Trophoblast cell (in vitro differentiated cells and primary cell): ENCODE data around the gene PRKAG1.

Experiments used
- DNase-seq, 2 donors: peaks; one replicate each; pipeline ENCODE4 v3.0.0-alpha.2; 2016
- H2AFZ ChIP-seq: 2 replicates; pipeline ENCODE4 v1.6.1; 2013; ENCODE audit warnings: low read length, moderate library complexity, mild to moderate bottlenecking; ENCODE audit not compliant: insufficient read depth, poor library complexity
- H2AK5ac ChIP-seq: 2 replicates; pipeline ENCODE4 v1.6.1; 2013; ENCODE audit warnings: mild to moderate bottlenecking, low read length
- H2BK120ac ChIP-seq: 2 replicates; pipeline ENCODE4 v1.6.1; 2013; ENCODE audit warnings: low read length, mild to moderate bottlenecking, moderate library complexity; ENCODE audit not compliant: insufficient read depth, poor library complexity
- H2BK12ac ChIP-seq: 2 replicates; pipeline ENCODE4 v1.6.1; 2013; ENCODE audit warnings: mild to moderate bottlenecking, low read length, moderate library complexity
- H2BK5ac ChIP-seq: 2 replicates; pipeline ENCODE4 v1.6.1; 2013; ENCODE audit warnings: low read length, low read depth, moderate library complexity, mild to moderate bottlenecking; ENCODE audit not compliant: poor library complexity
- H3K14ac ChIP-seq: 2 replicates; pipeline ENCODE4 v1.6.1; 2013; ENCODE audit warnings: mild to moderate bottlenecking, low read length
- H3K18ac ChIP-seq: 2 replicates; pipeline ENCODE4 v1.6.1; 2013; ENCODE audit warnings: mild to moderate bottlenecking, low read length
- H3K23ac ChIP-seq: 2 replicates; pipeline ENCODE4 v1.6.1; 2013; ENCODE audit warnings: low read length
- H3K27ac ChIP-seq: 2 replicates; pipeline ENCODE4 v1.5.1; 2013; ENCODE audit warnings: low read depth, mild to moderate bottlenecking, inconsistent platforms, low read length, moderate library complexity
- H3K27me3 ChIP-seq: 2 replicates; pipeline ENCODE4 v1.6.1; 2013; ENCODE audit warnings: inconsistent platforms, mild to moderate bottlenecking, low read length, moderate library complexity; ENCODE audit not compliant: insufficient read depth
- H3K36me3 ChIP-seq, 2 experiments: 1 replicate in 1 of 2; 2 replicates in 1 of 2; pipeline ENCODE4 v1.6.1; 2013; ENCODE audit warnings: low read length in 2 of 2, mild to moderate bottlenecking in 2 of 2, moderate library complexity in 1 of 2; ENCODE audit not compliant: insufficient read depth in 2 of 2, control insufficient read depth in 1 of 2
- H3K4ac ChIP-seq: 2 replicates; pipeline ENCODE4 v1.6.1; 2013; ENCODE audit warnings: low read depth, mild to moderate bottlenecking, low read length, moderate library complexity
- H3K4me1 ChIP-seq, 2 experiments: 1 replicate in 1 of 2; 2 replicates in 1 of 2; pipeline ENCODE4 v1.6.1; 2013; ENCODE audit warnings: low read length in 2 of 2, mild to moderate bottlenecking in 2 of 2, moderate library complexity in 1 of 2; ENCODE audit not compliant: insufficient read depth in 2 of 2, control insufficient read depth in 1 of 2
- H3K4me2 ChIP-seq: 2 replicates; pipeline ENCODE4 v1.6.1; 2013; ENCODE audit warnings: inconsistent platforms, mild to moderate bottlenecking, low read length, moderate library complexity
- H3K4me3 ChIP-seq: 2 replicates; pipeline ENCODE4 v1.5.1; 2013; ENCODE audit warnings: mild to moderate bottlenecking, low read depth, low read length, inconsistent platforms
- H3K79me1 ChIP-seq: one replicate; pipeline ENCODE4 v1.6.1; 2013; ENCODE audit warnings: low read length
- H3K79me2 ChIP-seq: 2 replicates; pipeline ENCODE4 v1.6.1; 2013; ENCODE audit warnings: low read length, mild to moderate bottlenecking; ENCODE audit not compliant: control insufficient read depth, insufficient read depth, poor library complexity
- H3K9ac ChIP-seq: 2 replicates; pipeline ENCODE4 v1.6.1; 2013; ENCODE audit warnings: mild to moderate bottlenecking, low read length
- H3K9me3 ChIP-seq: 2 replicates; pipeline ENCODE4 v1.6.1; 2013; ENCODE audit warnings: low read depth, mild to moderate bottlenecking, control low read depth, inconsistent platforms, low read length; ENCODE audit not compliant: insufficient read depth
- H4K12ac ChIP-seq: 2 replicates; pipeline ENCODE4 v1.6.1; 2013; ENCODE audit warnings: low read depth, mild to moderate bottlenecking, low read length, moderate library complexity
- H4K8ac ChIP-seq: 2 replicates; pipeline ENCODE4 v1.6.1; 2013; ENCODE audit warnings: low read depth, mild to moderate bottlenecking, low read length, moderate library complexity
- H4K91ac ChIP-seq: one replicate; pipeline ENCODE4 v1.6.1; 2013; ENCODE audit warnings: low read depth, mild to moderate bottlenecking, low read length, moderate library complexity
- WGBS: extraction: QIAGEN DNeasy Blood & Tissue Kit; methylation state at CpG from one replicate; pipeline ENCODE4 v1.1.7; 2013; ENCODE audit warnings: missing lambda C conversion rate; ENCODE audit not compliant: insufficient read length, insufficient coverage; ENCODE audit errors: extremely low coverage; 5-methylcytosine and 5-hydroxymethylcytosine counted together

The PRKAG1 gene

DNA sequence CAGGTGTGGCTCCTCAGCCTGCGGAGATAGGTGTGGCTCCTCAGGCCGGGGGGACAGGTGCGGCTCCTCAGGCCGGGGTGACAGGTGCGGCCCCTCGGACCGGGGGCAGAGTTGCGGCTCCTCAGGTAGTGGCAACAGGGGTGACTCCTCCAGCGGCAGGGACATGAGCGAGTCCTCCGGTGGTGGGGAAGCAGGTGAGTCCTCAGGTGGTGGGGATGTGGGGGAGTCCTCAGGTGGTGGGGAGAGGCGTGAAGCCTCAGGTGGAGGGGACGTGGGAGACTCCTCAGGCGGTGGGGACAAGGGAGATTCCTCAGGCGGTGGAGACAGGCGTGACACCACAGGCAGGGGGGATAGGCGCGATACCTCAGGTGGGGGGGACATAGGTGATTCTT, 32.8 kb upstream of the PRKAG1 start:
- Histone ChIP-seq H3K9ac (no peak overlapping the region), H3K27ac (no peak overlapping the region), H2AK5ac (no peak overlapping the region), H2AFZ (no peak overlapping the region), H3K23ac (no peak overlapping the region), H3K18ac (peak overlapping the region; percentile 18), H3K79me2 (peaks cover 2% of the 10 kb centered on the region), H3K79me1 (no peaks in the 10 kb centered on the region), H2BK12ac (no peak overlapping the region), H4K8ac (no peak overlapping the region), H4K91ac (no peak overlapping the region), H2BK5ac (no peak overlapping the region), H3K27me3 (no peaks in the 10 kb centered on the region), H3K14ac (no peak overlapping the region), H3K4me2 (no peak overlapping the region), H3K36me3 (peaks cover 72 to 90% of the 10 kb centered on the region in 2 experiments), H3K4ac (no peak overlapping the region), H2BK120ac (no peak overlapping the region), H3K4me1 (no peaks in the 10 kb centered on the region), H3K9me3 (no peaks in the 10 kb centered on the region), H4K12ac (no peak overlapping the region), H3K4me3 (no peak overlapping the region)
- no peak for DNase-seq
- no CpG with 5 or more reads among the region's 18 CpGs for WGBS

GRCh38 chr12:49050507-49051372, 32.2 kb upstream of the PRKAG1 start:
- no peaks in the 10 kb centered on the region for H3K4me1 ChIP-seq

DNA sequence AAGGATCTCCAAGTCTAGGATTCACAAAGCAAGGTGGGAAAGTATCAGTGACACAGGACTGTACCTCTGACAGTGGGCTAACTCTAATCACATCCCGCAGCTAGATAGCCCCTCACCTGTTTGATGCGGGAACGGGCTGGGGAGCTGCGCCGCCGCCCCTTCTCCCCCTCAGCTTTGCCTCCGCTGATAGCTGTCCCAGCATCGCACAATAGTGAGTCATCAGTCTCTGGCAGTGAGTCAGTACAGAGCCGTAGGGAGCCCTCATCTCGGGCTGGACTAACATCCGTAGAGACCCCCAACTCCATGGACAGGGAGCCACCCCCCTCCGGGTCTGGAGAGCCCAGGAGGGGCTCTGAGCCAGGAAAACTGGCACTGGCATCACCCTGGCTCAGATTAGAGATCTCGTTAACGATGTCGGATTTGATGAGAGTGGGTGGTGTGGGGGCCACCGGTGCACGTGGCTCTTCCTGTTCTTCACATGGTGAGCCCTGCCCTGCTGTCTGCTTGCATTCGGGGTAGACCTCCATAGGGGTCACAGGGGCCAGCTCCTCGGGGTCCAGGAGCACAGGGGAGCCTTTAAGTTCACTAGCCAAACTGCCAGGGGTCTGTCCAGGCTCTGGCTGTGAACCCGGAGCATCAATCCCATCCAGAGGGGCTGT, 31.1 kb upstream of the PRKAG1 start:
- H3K27ac ChIP-seq: no peak overlapping the region
- H3K9ac ChIP-seq: no peak overlapping the region
- no peak overlapping the region for H2BK120ac ChIP-seq
- no peak overlapping the region for H3K4me2 ChIP-seq
- no peak overlapping the region for H3K4ac ChIP-seq
- H3K27me3 ChIP-seq: no peaks in the 10 kb centered on the region
- no peak overlapping the region for H4K91ac ChIP-seq
- H3K36me3 ChIP-seq: peaks cover 84 to 94% of the 10 kb centered on the region in 2 experiments
- H3K14ac ChIP-seq: no peak overlapping the region
- H4K12ac ChIP-seq: no peak overlapping the region
- H3K9me3 ChIP-seq: no peaks in the 10 kb centered on the region
- H3K23ac ChIP-seq: no peak overlapping the region
- no peaks in the 10 kb centered on the region for H3K79me2 ChIP-seq
- H2BK12ac ChIP-seq: no peak overlapping the region
- no CpG with 5 or more reads among the region's 20 CpGs for WGBS
- H2BK5ac ChIP-seq: no peak overlapping the region
- no peak for DNase-seq
- no peaks in the 10 kb centered on the region for H3K4me1 ChIP-seq
- H3K18ac ChIP-seq: peak overlapping the region; percentile 21
- H2AFZ ChIP-seq: no peak overlapping the region
- no peaks in the 10 kb centered on the region for H3K79me1 ChIP-seq
- no peak overlapping the region for H2AK5ac ChIP-seq
- H4K8ac ChIP-seq: no peak overlapping the region
- no peak overlapping the region for H3K4me3 ChIP-seq

More at GRCh38 chr12:49050507-49051372, 32.2 kb upstream of the PRKAG1 start:
- H3K27me3 ChIP-seq: no peaks in the 10 kb centered on the region
- no peak overlapping the region for H2AFZ ChIP-seq
- H3K4ac ChIP-seq: no peak overlapping the region
- H2BK12ac ChIP-seq: no peak overlapping the region
- H3K4me3 ChIP-seq: no peak overlapping the region
- H3K18ac ChIP-seq: peak overlapping the region; percentile 18
- no peaks in the 10 kb centered on the region for H3K79me1 ChIP-seq
- no peak overlapping the region for H3K9ac ChIP-seq
- peaks cover 2% of the 10 kb centered on the region for H3K79me2 ChIP-seq
- no peak overlapping the region for H2BK120ac ChIP-seq
- no peaks in the 10 kb centered on the region for H3K9me3 ChIP-seq
- H3K4me2 ChIP-seq: no peak overlapping the region
- H3K27ac ChIP-seq: no peak overlapping the region
- no peak overlapping the region for H3K14ac ChIP-seq
- no peak for DNase-seq
- H4K12ac ChIP-seq: no peak overlapping the region
- no CpG with 5 or more reads among the region's 13 CpGs for WGBS
- H4K91ac ChIP-seq: no peak overlapping the region
- H4K8ac ChIP-seq: no peak overlapping the region
- H2AK5ac ChIP-seq: no peak overlapping the region
- no peak overlapping the region for H2BK5ac ChIP-seq
- no peak overlapping the region for H3K23ac ChIP-seq
- peaks cover 78 to 94% of the 10 kb centered on the region in 2 experiments for H3K36me3 ChIP-seq

DNA sequence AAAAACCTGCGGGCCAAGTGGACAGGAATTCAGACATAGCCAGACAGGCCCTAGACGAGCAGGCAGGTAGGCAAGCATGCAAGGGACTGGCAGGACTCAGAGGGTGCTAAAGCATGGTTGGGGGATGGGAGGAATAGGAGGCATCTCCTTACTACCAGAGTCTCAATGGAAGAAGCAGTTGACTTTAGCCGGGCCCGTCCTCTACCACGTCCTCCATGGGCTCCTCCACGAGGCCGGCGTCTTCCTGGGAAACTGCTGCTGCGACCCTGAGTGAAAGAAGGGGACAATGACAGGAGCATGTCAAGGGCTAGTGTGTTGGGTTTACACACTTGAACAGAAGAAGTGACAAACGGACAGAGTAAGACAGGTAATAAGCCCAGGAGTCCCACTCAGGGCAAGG, 30.4 kb upstream of the PRKAG1 start:
- H4K91ac ChIP-seq: no peak overlapping the region
- H3K4me3 ChIP-seq: no peak overlapping the region
- H2BK5ac ChIP-seq: no peak overlapping the region
- DNase-seq: no peak
- H3K4ac ChIP-seq: no peak overlapping the region
- H4K12ac ChIP-seq: no peak overlapping the region
- no peak overlapping the region for H3K9ac ChIP-seq
- no peaks in the 10 kb centered on the region for H3K27me3 ChIP-seq
- H3K4me1 ChIP-seq: no peaks in the 10 kb centered on the region
- H3K79me1 ChIP-seq: no peaks in the 10 kb centered on the region
- H3K14ac ChIP-seq: no peak overlapping the region
- no peak overlapping the region for H3K23ac ChIP-seq
- H3K27ac ChIP-seq: no peak overlapping the region
- peaks cover 84 to 94% of the 10 kb centered on the region in 2 experiments for H3K36me3 ChIP-seq
- H4K8ac ChIP-seq: no peak overlapping the region
- no peaks in the 10 kb centered on the region for H3K9me3 ChIP-seq
- no peak overlapping the region for H2BK12ac ChIP-seq
- H2AK5ac ChIP-seq: no peak overlapping the region
- no peaks in the 10 kb centered on the region for H3K79me2 ChIP-seq
- no CpG with 5 or more reads among the region's 10 CpGs for WGBS
- H3K4me2 ChIP-seq: no peak overlapping the region
- H2AFZ ChIP-seq: no peak overlapping the region
- no peak overlapping the region for H2BK120ac ChIP-seq
- H3K18ac ChIP-seq: no peak overlapping the region
